ENCODE measurements around the gene CLSTN2.
A peak's percentile ranks its signal among the peaks of the same experiment; 100 is the strongest.

Gene CLSTN2

GRCh38 chr3:140097874-140098635, 163.1 kb downstream of the CLSTN2 start:
- no peak for DNase-seq

DNA sequence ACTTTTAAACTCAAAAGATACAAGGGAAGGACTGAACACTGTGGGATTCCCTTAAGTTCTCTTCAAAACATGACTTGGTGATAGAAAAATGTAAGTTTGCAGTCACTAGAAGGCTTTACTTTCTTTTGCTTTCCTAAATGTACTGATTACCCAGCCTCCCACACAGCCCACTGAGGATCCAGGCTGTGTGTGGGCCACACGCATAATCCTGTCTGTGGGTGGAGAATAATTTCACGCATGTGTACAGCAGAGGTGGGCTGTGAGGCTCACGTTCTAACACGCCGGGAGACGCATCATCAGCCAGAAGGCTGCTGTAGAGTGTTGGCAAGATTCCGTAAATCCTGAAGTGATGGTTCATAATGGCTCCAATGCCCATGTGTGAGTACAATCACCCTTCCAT, 165.5 kb downstream of the CLSTN2 start:
- DNase-seq = no peak

DNA sequence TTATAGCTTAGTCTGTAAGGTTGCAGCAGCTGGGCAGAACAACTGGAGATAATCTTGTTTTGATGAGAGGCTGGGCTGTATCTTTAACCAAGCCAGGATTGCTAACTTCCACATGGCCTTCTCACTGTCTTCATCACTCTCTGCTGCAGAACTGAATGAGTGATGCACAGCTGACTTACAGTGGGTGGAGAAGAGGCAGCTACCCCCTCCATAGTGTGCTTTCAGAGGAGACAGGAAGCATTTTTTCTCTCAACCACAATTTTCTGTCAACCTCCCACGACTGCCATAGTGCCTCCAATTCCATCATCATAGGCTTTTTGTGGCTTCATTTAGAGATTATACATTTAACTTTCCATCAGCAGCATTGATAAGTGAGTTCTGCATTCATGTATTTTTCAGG, 168.2 kb downstream of the CLSTN2 start:
- no peak for DNase-seq

DNA sequence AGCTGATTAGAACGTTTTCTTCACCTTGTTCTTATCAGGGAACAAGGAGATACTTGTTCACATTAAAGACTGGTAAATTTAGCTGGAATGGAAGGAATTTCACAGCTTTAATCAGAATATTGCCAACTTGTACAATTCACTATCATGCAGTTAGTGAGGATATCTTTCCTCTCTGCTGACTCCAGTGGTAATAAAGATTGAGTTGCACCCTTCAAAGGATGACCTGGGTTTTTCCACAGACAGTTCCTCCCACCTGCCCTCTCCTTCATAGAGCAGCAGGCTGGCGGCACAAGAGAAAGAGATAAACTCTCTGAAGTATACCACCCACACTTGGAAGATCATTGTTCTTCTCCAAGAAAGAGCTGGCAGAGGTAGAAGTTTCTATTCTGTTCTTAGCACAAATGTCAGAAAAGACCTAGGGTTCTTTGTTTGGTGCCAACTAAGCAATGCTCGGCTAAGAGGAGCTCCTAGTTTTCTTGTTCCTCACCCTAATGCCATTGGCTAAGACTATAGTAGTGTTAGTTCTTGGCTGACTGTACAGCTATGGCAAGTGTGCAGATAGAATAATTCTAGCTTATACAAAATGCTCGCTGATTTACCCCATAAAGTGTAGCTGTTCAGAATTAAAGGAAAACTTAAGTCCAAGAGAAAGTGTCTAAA, 169.1 kb downstream of the CLSTN2 start:
- DNase-seq = no peak

DNA sequence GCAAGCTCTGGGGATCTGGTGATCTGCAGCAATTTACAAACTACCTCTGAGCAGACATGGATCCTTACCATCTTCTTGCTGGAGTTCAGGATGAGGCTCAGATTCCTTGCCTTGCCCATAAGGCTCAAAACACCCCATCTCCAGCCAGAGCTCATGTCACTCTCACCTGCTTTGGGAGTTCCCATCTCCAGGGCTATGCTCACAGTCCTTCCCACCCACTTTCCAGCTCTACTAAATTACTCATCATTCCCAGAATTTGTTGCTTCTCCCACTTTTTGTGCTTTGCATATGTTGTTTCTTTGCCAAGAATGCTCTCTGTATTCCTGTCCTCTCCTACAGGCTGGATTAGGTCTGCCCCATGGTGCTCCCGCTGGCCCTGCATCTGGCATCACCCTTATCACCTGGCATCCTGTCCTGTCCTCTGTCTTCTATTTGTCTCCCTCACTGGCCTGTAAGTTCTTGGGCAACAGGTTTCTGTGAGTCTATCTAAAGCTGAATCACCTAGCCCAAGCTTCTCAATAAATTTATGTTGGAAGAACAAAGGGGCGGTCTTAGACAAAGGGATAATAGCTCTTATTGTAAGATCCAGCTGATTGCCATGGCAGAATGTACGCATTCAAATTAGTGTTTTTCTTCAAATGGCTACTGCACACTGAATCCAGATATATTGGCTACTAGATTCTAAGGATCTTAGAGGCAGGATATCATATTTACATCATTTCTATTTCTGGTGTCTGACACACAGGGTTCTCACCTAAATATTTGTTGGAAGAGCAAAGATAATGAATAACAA, 179.2 kb downstream of the CLSTN2 start:
- no peak for DNase-seq

DNA sequence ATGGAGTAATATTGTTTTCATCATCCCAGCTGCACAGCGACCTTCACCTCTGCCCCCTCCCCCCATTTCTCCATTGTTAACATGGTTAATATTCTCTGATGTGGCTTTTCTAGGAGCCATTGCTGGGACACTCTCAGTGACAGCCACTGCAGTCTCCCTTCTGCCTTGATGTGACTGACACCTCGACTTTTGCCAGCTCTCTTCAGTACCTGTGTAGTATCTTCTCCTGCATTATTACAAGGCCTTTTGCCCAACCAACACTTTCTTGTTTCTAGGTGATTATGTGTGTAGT, 179.8 kb downstream of the CLSTN2 start:
- DNase-seq = no peak

GRCh38 chr3:140117096-140117526, 182.1 kb downstream of the CLSTN2 start:
- no peak for DNase-seq

DNA sequence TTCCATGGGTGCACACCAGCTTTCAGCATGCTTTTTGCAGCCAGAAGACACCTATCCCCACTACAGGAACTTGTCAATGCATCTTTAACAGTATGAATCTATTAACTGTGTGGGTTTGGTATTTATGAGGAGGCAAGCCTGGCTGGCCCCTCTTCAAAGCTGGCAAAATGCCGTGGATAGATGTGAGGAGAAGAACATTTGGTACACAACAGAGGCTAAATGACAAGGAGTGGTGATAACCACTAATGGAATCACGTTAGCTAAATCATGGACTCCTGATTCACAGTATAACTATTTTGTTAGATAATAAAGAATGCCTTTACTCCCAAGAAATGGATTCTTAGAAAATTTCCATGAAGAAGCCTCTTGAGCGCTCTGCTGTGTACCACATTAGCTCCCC, 187.2 kb downstream of the CLSTN2 start:
- DNase-seq = no peak

- no peak for DNase-seq
Observed at GRCh38 chr3:140128217-140128616, 193.2 kb downstream of the CLSTN2 start.

GRCh38 chr3:140128631-140129030, 193.6 kb downstream of the CLSTN2 start:
- no peak for DNase-seq

GRCh38 chr3:140129768-140130284, 194.8 kb downstream of the CLSTN2 start:
- no peak for DNase-seq

DNA sequence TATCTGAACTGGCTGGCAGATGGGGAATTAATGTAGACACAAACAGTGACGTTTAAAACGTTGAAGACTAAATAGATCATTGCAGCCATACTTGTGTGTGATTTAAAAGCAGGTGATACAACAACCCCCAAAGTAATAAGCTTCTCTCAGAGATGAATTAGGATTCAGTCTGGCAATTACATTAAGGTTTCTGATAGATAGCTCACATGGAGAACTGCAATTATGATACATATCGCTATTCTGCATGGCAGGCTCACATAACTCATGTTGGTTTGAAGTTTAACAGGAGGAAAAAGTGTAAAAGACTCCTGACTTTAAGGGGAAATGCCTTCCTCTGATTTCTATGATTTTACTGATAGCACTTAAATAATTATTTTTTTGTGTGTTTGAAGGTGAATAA, 196.9 kb downstream of the CLSTN2 start:
- no peak for DNase-seq

- DNase-seq = peak; percentile 69
Observed at GRCh38 chr3:140134231-140134965, 199.4 kb downstream of the CLSTN2 start.

DNA sequence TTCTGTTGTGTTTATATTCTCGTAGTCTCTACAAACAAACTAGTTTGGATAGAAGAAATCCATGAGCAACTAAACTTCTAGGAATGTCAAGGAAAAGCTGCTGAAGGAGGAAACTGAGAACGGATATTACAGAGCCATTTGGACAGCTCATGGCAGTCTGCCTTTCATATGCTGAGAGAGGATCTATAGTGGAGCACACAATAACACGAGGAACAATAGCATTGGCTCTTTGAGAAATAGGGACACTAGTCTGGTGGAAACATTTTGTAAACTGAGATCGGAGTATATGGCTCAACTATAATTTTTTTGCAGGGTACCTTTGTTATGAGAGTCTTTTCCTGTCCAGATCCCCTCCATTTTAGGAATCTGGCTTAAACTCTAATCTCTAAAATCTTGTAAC, 200.5 kb downstream of the CLSTN2 start:
- peak; percentile 37 for DNase-seq

DNA sequence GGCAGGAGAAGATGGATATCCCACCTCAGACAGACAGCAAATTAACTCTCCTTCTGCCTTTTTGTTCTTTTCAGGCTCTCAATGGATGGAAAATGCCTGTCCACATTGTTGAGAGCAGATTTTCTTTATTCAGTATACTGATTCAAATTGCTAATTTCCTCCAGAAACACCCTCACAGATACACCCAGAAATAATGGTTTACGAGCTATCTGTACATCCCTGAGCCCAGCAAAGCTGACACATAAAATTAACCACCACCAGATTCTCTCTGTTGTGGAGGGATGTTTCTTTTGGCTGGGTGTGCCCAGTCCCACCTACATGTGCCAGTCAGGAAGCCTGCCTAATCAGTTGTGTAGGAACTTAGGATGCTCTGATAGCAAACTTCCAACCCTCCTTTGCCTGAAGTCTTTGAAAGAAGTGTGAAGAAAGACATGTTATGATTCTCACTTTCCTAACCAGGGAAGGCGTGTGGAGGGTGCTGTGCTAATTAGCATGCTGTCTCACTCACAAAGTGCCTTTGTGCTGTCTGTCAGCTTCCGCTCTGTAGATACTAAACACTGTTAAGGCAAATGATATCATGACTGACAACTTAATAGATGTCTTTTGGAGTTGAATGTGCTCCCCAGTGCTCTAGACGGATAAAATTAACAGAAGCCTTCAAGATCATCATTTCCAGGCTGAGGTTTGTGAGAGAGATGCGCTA, 208.5 kb downstream of the CLSTN2 start:
- DNase-seq = no peak

DNA sequence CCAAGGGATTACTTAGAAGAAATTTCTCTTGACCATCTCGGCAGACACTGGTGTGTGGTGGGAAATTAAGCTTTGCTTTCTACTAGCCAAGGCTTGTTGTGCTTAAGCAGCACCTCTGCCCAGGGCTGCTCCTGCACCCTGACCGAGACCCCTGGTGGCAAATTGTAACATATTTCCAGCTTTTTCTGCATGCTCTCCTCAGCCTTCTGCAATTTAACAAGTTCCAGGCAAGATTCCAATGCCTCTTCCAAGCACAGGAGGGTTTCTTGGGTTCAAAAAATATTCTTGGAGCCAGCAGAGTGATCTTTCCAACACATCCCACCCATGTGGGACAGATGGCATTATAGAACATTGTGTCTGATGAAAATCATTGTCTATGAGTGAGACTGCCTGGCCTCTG, 210.5 kb downstream of the CLSTN2 start:
- DNase-seq = no peak

DNA sequence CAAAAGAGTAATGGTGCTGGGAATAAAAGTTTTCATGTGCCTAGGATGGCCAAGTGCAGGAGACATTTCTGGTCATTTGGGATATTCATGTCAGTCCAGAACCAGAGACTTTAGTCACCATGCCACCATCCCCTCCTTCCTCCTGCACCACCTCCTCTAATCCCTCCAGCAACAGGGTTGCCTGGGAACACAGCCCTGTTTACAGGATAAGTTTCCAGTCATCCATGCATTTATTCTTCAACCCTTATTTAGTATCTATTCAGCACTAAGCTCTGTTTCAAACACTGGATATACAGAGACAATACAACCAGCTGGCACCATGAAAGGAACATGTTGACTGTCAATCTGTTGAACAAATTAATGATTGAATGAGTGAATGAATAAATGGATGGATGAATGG, 211.7 kb downstream of the CLSTN2 start:
- DNase-seq = no peak

GRCh38 chr3:140147965-140148490, 213.0 kb downstream of the CLSTN2 start:
- no peak for DNase-seq

DNA sequence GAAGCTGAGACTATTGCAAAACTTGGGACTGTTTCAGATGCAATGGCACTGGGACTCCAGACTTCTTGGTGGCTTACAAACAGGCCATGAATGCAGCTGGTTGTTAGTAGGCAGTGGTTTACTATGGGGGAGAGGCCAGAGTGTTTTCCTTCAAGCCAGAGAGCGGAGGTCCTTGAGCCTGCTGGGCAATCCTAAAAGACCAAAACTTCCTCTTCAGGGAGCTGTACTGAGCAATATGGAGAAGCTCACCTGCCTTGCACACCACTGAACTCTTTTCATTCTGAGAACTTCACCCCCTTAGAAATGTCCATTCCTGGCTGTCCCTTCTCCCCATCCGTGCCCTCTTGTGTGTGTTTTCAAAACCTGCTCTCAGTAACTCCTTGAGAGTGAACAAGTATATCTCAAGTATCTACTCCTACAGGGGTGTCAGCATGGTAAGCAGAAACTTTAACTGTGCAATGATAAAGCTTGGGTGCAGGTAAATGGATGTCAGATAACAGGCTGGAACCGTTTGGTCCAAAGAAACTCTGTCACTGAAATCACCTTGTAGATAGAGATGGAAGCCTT, 213.9 kb downstream of the CLSTN2 start:
- no peak for DNase-seq

DNA sequence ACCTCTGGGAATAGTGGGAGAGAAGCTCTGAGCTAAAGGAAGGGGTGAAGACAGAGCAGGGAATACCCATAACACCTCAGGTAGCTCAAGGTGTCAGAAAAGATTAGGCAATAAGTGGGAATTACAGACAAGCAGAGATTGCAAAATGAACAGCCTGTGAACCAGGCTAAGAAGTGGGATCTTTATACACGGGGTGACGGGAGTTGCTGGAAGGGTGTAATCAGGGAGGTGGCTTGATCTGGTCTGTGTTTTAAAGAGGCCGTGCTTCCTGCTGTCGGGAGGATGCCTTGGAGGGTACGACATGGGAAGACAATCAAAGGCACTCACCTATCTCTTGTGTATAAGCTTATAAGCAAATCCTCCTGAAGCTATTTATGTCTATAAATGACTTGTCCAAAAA, 216.3 kb downstream of the CLSTN2 start:
- DNase-seq = no peak

DNA sequence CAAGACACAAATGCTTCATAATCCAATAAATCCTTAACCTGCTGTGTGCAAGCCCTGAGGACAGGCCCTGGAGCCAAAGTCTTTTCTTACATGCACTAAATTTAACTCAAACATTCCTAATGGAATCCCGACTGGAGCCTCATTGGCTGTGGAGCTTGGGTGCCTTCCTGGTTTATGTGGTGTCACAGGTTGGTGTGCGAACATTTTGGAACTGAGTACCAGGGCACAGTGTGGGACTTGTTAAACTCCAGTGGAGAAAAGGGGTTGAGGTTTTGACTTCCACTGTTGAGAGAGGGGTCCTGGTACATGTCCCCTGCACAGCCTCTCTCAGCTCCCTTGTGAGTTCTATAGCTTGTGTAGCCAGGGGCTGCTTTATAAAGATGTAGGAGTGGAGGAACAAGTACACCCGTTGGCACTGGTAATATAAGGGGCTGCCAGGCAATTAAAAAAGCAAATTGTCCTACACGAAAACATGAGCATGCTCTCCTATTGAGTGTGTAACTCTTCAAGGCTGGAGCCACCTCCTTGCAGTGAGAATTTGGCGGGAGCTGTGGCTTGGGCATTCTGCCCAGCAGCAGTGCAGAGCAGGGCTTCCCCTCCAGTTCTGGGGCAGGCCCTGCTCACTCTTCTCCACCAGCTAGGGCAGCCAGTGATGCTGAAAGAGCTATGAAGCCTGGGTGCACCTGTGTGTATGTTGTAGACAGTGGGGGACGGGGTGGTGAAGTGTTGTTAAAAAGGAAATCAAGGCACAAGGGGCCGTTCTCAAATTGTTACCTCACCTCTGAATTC, 218.1 kb downstream of the CLSTN2 start:
- no peak for DNase-seq
